A549 (cell line): ENCODE measurements around the gene DTNA. TPM values are rescaled to one million over a fixed set of nuclear protein-coding genes. Genes with fewer than 3 reads are reported as not detected.

ENCODE experiments used
- ATAC-seq, 2 experiments: fragments of 200-7000 bp in 1 of 2; fragments of >200 bp in 1 of 2; cut with Nextera tagmentation in 1 of 2; cut with Tn5 transposase in 1 of 2; 3 replicates each; pipeline versions ENCODE4 v1.8.0 to v1.9.1; 2018 to 2020; ENCODE audit warnings: mild to moderate bottlenecking in 1 of 2, moderate library complexity in 1 of 2
- CTCF ChIA-PET: fragments of 300-600 bp; sonication (Branson Sonifier 250); formaldehyde crosslinking; extraction: SDS; loops from one replicate; lab custom pipeline; 2021; ENCODE audit warnings: antibody characterized with exemption, inconsistent platforms; lab: Yijun Ruan, JAX
- POLR2A ChIA-PET: fragments of 350-600 bp; formaldehyde crosslinking; extraction: SDS; loops from one replicate; lab custom pipeline; 2021; ENCODE audit warnings: antibody characterized with exemption, inconsistent platforms; lab: Yijun Ruan, JAX
- DNase-seq, 2 experiments: peaks; one replicate each; pipeline versions ENCODE4 v3.0.0 to v3.0.0-alpha.2; 2011 to 2016; ENCODE audit warnings: low read depth in 1 of 2, low spot score in 1 of 2
- FAIRE-seq: peaks from 2 replicates; lab custom pipeline; 2011; peaks lifted over from hg19 to GRCh38; lab: Jason Lieb, UNC
- H3K27ac ChIP-seq, 2 experiments: fragments of >200 bp; sonication (Bioruptor Twin); formaldehyde crosslinking; 3 replicates each; pipeline ENCODE4 v1.5.1; 2016 to 2017
- H3K4me1 ChIP-seq: fragments of >200 bp; sonication (Bioruptor Twin); formaldehyde crosslinking; 3 replicates; pipeline ENCODE4 v1.6.1; 2016
- H3K4me2 ChIP-seq: fragments of >200 bp; sonication (Bioruptor Twin); formaldehyde crosslinking; 3 replicates; pipeline ENCODE4 v1.6.1; 2016
- H3K4me3 ChIP-seq: fragments of >200 bp; sonication (Bioruptor Twin); formaldehyde crosslinking; 3 replicates; pipeline ENCODE4 v1.5.1; 2016
- H3K9me3 ChIP-seq: fragments of >200 bp; sonication (Bioruptor Twin); formaldehyde crosslinking; 3 replicates; pipeline ENCODE4 v1.6.1; 2016
- BCL3 ChIP-seq: fragments of >200 bp; sonication (Bioruptor Twin); formaldehyde crosslinking; IDR thresholded peaks from 3 replicates; pipeline ENCODE4 v1.6.1; 2016
- CEBPB ChIP-seq, 2 experiments: fragments of >200 bp in 1 of 2; sonication (Bioruptor Twin) in 1 of 2; formaldehyde crosslinking in 1 of 2; IDR thresholded peaks; 2 replicates each; pipeline ENCODE4 v1.6.1; 2012 to 2016
- CTCF ChIP-seq: fragments of >200 bp; sonication (Bioruptor Twin); formaldehyde crosslinking; IDR thresholded peaks from 3 replicates; pipeline ENCODE4 v1.5.1; 2016
- EHMT2 ChIP-seq: fragments of 200-600 bp; sonication (generic); IDR thresholded peaks from 2 replicates; pipeline ENCODE4 v1.6.1; 2016; ENCODE audit warnings: antibody characterized with exemption, low read depth, mild to moderate bottlenecking, moderate library complexity
- ELK1 ChIP-seq: fragments of 150-350 bp; IDR thresholded peaks from 2 replicates; pipeline ENCODE4 v1.6.1; 2014; ENCODE audit warnings: low read depth, mild to moderate bottlenecking, low read length
- ESRRA ChIP-seq: fragments of 150-350 bp; IDR thresholded peaks from 2 replicates; pipeline ENCODE4 v1.6.1; 2014; ENCODE audit warnings: mild to moderate bottlenecking, low read length, borderline replicate concordance
- FOSL2 ChIP-seq, 2 experiments: fragments of 450-650 bp in 1 of 2; fragments of >200 bp in 1 of 2; sonication (Bioruptor Twin) in 1 of 2; formaldehyde crosslinking; IDR thresholded peaks; 2 replicates each; pipeline versions ENCODE4 v1.5.0 to v1.6.1; 2016 to 2020; ENCODE audit warnings: mild to moderate bottlenecking in 1 of 2, moderate library complexity in 1 of 2
- HEYL ChIP-seq: fragments of 250-450 bp; sonication (Bioruptor Pico); IDR thresholded peaks from 2 replicates; pipeline ENCODE4 v1.8.0; 2021; ENCODE audit warnings: mild to moderate bottlenecking, moderate library complexity
- HOXB5 ChIP-seq: fragments of 250-450 bp; sonication (Bioruptor Pico); IDR thresholded peaks from 2 replicates; pipeline ENCODE4 v1.5.0; 2020; ENCODE audit warnings: mild to moderate bottlenecking, moderate library complexity
- MYC ChIP-seq: IDR thresholded peaks from 2 replicates; pipeline ENCODE4 v1.6.1; 2012; ENCODE audit warnings: mild to moderate bottlenecking, inconsistent platforms, low read length, improper control_type of control experiment, borderline replicate concordance
- NFE2L2 ChIP-seq: fragments of 150-350 bp; conservative IDR thresholded peaks from 2 replicates; pipeline ENCODE4 v1.6.1; 2014; ENCODE audit warnings: low read length
- POLR2A ChIP-seq: IDR thresholded peaks from 2 replicates; pipeline ENCODE4 v1.6.1; 2012; ENCODE audit warnings: mild to moderate bottlenecking, low read length
- RCOR1 ChIP-seq: fragments of 150-350 bp; IDR thresholded peaks from 2 replicates; pipeline ENCODE4 v1.6.1; 2014; ENCODE audit warnings: antibody characterized with exemption, low read length, low read depth
- REST ChIP-seq: fragments of 200-600 bp; sonication (generic); IDR thresholded peaks from 2 replicates; pipeline ENCODE4 v1.6.1; 2016; ENCODE audit warnings: antibody characterized with exemption, mild to moderate bottlenecking, moderate library complexity
- RFX5 ChIP-seq: fragments of 450-650 bp; IDR thresholded peaks from 2 replicates; pipeline ENCODE4 v1.7.1; 2014; ENCODE audit warnings: antibody characterized with exemption, mild to moderate bottlenecking, moderate library complexity
- TFCP2L1 ChIP-seq: fragments of 250-450 bp; sonication (Bioruptor Pico); IDR thresholded peaks from 2 replicates; pipeline ENCODE4 v1.5.0; 2021; ENCODE audit warnings: mild to moderate bottlenecking
- TP53 ChIP-seq: fragments of 250-450 bp; sonication (Bioruptor Pico); IDR thresholded peaks from 2 replicates; pipeline ENCODE4 v1.5.0; 2021; ENCODE audit warnings: mild to moderate bottlenecking, moderate library complexity
- WGBS: methylation state at CpG from one replicate; pipeline ENCODE4 v1.1.6; 2017; ENCODE audit errors: missing lambda C conversion rate; 5-methylcytosine and 5-hydroxymethylcytosine counted together
- polyA plus RNA-seq, 4 experiments: library from polyadenylated mRNA; depleted of rRNA in 3 of 4; stranded (reverse); fragments of >200 nt; fragmentation: RNase III in 1 of 4; extraction: RNeasy Plus Mini Kit Qiagen cat#74134 plus additional on column Dnase treatment in 1 of 4; gene quantifications; 2 replicates in 3 of 4; 3 replicates in 1 of 4; pipeline ENCODE4 v1.2.3, GENCODE V29; 2011 to 2017

Gene DTNA
- polyA plus RNA-seq, 2 of the 4 experiments (the other 2 are of a cell fraction), result 0.12 TPM; not detected in 1

GRCh38 chr18:34758378-34758948 lies 48.4 kb downstream of the DTNA start:
- H3K9me3 ChIP-seq, result no peaks in the 10 kb centered on the region
- TF ChIP-seq HEYL (CRISPR knock-in tag) (no peak), RCOR1 (no peak), TFCP2L1 (CRISPR knock-in tag) (no peak), EHMT2 (no peak), REST (no peak), CTCF (no peak), FOSL2 (IDR thresholded peaks at IDR 0.05) (no peak), FOSL2 (CRISPR knock-in tag; IDR thresholded peaks at IDR 0.05) (no peak)
- ChIA-PET CTCF (no interaction called here), POLR2A (no interaction called here)
- ATAC-seq (no peak), FAIRE-seq (no peak), DNase-seq (no peak)
- no peaks in the 10 kb centered on the region for H3K4me1 ChIP-seq
- no peak overlapping the region for H3K27ac ChIP-seq
- no peak overlapping the region for H3K4me3 ChIP-seq
- H3K4me2 ChIP-seq, result no peak overlapping the region

GRCh38 chr18:34760444-34760843 lies 50.3 kb downstream of the DTNA start:
- DNase-seq, result no peak

GRCh38 chr18:34764451-34764850 lies 54.4 kb downstream of the DTNA start:
- H3K27ac ChIP-seq, result no peak overlapping the region
- 41% methylated on average over 4 of the region's 4 CpGs for WGBS
- H3K4me2 ChIP-seq, result no peak overlapping the region
- ChIA-PET CTCF (interaction anchor here (1.5 kb wide), 1 partner anchor 23 kb away, joined by 4 read pairs; no protein-coding TSS in a partner anchor), POLR2A (no interaction called here)
- no peaks in the 10 kb centered on the region for H3K4me1 ChIP-seq
- H3K4me3 ChIP-seq, result no peak overlapping the region
- FAIRE-seq, result no peak
- no peaks in the 10 kb centered on the region for H3K9me3 ChIP-seq
- no peak for TF ChIP-seq RFX5
- TF ChIP-seq ESRRA, result no peak
- no peak for TF ChIP-seq ELK1
- no peak for TF ChIP-seq POLR2A
- TF ChIP-seq BCL3, result no peak
- no peak for TF ChIP-seq TP53 (CRISPR knock-in tag)
- TF ChIP-seq NFE2L2, result no peak
- no peak for TF ChIP-seq CEBPB (IDR thresholded peaks at IDR 0.05)
- ATAC-seq, result no peak
- DNase-seq, result no peak

More at GRCh38 chr18:34760444-34760843, 50.3 kb downstream of the DTNA start:
- no peaks in the 10 kb centered on the region for H3K9me3 ChIP-seq
- ChIA-PET CTCF (interaction anchor here (1.2 kb wide), 1 partner anchor 98 kb away, joined by 5 read pairs; no protein-coding TSS in a partner anchor), POLR2A (no interaction called here)
- no peak overlapping the region for H3K4me3 ChIP-seq
- FAIRE-seq, result no peak
- no peak for TF ChIP-seq HOXB5
- no peak for TF ChIP-seq MYC
- no peak for ATAC-seq
- H3K4me2 ChIP-seq, result no peak overlapping the region
- no peak overlapping the region for H3K27ac ChIP-seq
- WGBS, result 29% methylated on average over 4 of the region's 4 CpGs
- H3K4me1 ChIP-seq, result no peaks in the 10 kb centered on the region
